Loucy (cell line): ENCODE data around the gene TGM5.
A peak's percentile ranks its signal among the peaks of the same experiment; 100 is the strongest.

Source experiments
- CTCF ChIP-seq: fragments of 200-600 bp; sonication (generic); conservative IDR thresholded peaks from 2 replicates; pipeline ENCODE4 v1.5.1; 2014; ENCODE audit warnings: mild to moderate bottlenecking, antibody characterized with exemption, low read length
- EZH2phosphoT487 ChIP-seq: fragments of 200-600 bp; IDR thresholded peaks from 2 replicates; pipeline ENCODE4 v1.6.1; 2018; ENCODE audit warnings: antibody characterized with exemption, mild to moderate bottlenecking, moderate library complexity, borderline replicate concordance

- peak; percentile 33; the same call in 1 of the 2 replicates for TF ChIP-seq CTCF
- TF ChIP-seq EZH2phosphoT487, result no peak
Measured at GRCh38 chr15:43270676-43271306, 4.1 kb upstream of the TGM5 start.
